GM23338 (cell line): Measurements from ENCODE around the gene ATG9A. TPM values are rescaled to one million over a fixed set of nuclear protein-coding genes. Genes with fewer than 3 reads are reported as not detected.

Experiments
- ATAC-seq: fragments of 200-7000 bp; cut with Tn5 transposase; 3 replicates; pipeline ENCODE4 v1.9.1; 2020
- DNase-seq: peaks from one replicate; pipeline ENCODE4 v3.0.0-alpha.2; 2015; ENCODE audit warnings: low spot score
- H2AFZ ChIP-seq: fragments of 200-600 bp; sonication (generic); 2 replicates; pipeline ENCODE4 v1.8.0; 2016; ENCODE audit warnings: antibody characterized with exemption, mild to moderate bottlenecking, moderate library complexity
- H3F3A ChIP-seq: fragments of 200-600 bp; sonication (generic); replicated peaks from 2 replicates; pipeline ENCODE4 v1.8.0; 2017; ENCODE audit warnings: antibody characterized with exemption, mixed run types, low read depth
- H3K27ac ChIP-seq: fragments of 200-600 bp; sonication (generic); 2 replicates; pipeline ENCODE4 v1.6.1; 2016; ENCODE audit warnings: low read depth
- H3K27me3 ChIP-seq: fragments of 200-600 bp; sonication (generic); 2 replicates; pipeline ENCODE4 v1.8.0; 2016; ENCODE audit warnings: mild to moderate bottlenecking, mixed run types, moderate library complexity; ENCODE audit not compliant: insufficient read depth
- H3K36me3 ChIP-seq: fragments of 200-600 bp; sonication (generic); 2 replicates; pipeline ENCODE4 v1.8.0; 2016; ENCODE audit warnings: mild to moderate bottlenecking; ENCODE audit not compliant: insufficient read depth
- H3K4me1 ChIP-seq: fragments of 200-600 bp; sonication (generic); 2 replicates; pipeline ENCODE4 v1.8.0; 2016; ENCODE audit warnings: mild to moderate bottlenecking, moderate library complexity; ENCODE audit not compliant: insufficient read depth
- H3K4me2 ChIP-seq: fragments of 200-600 bp; sonication (generic); 2 replicates; pipeline ENCODE4 v1.7.1; 2017; ENCODE audit warnings: mixed run types
- H3K4me3 ChIP-seq: fragments of 200-600 bp; sonication (generic); 2 replicates; pipeline ENCODE4 v1.6.1; 2016; ENCODE audit warnings: mixed run types
- H3K79me2 ChIP-seq: fragments of 200-600 bp; sonication (generic); replicated peaks from 2 replicates; pipeline ENCODE4 v1.8.0; 2017; ENCODE audit warnings: mild to moderate bottlenecking; ENCODE audit not compliant: insufficient read depth
- H3K9me2 ChIP-seq: fragments of 200-600 bp; sonication (generic); 2 replicates; pipeline ENCODE4 v1.8.0; 2017; ENCODE audit not compliant: insufficient read depth
- H4K20me1 ChIP-seq: fragments of 200-600 bp; sonication (generic); replicated peaks from 2 replicates; pipeline ENCODE4 v1.8.0; 2017; ENCODE audit warnings: mild to moderate bottlenecking; ENCODE audit not compliant: insufficient read depth
- H3K27ac Mint-ChIP-seq: 2 replicates; pipeline ENCODE4 v1.8.0; 2020; ENCODE audit warnings: inconsistent platforms, mild to moderate bottlenecking, moderate library complexity, mixed read lengths
- H3K27me3 Mint-ChIP-seq: 3 replicates; pipeline ENCODE4 v1.8.0; 2022; ENCODE audit warnings: low read depth, mild to moderate bottlenecking, moderate library complexity, mixed read lengths, inconsistent platforms; ENCODE audit not compliant: insufficient read depth, poor library complexity
- H3K36me3 Mint-ChIP-seq: 3 replicates; pipeline ENCODE4 v1.8.0; 2021; ENCODE audit warnings: low read depth, mild to moderate bottlenecking, inconsistent platforms, moderate library complexity, mixed read lengths
- H3K4me1 Mint-ChIP-seq: 3 replicates; pipeline ENCODE4 v1.8.0; 2020; ENCODE audit warnings: mild to moderate bottlenecking, inconsistent platforms, mixed read lengths
- H3K4me3 Mint-ChIP-seq: 3 replicates; pipeline ENCODE4 v1.8.0; 2021; ENCODE audit warnings: moderate library complexity, mild to moderate bottlenecking, inconsistent platforms, mixed read lengths
- H3K9me3 Mint-ChIP-seq: 3 replicates; pipeline ENCODE4 v1.8.0; 2020; ENCODE audit warnings: moderate library complexity, mild to moderate bottlenecking, inconsistent platforms, mixed read lengths
- CREB1 ChIP-seq: fragments of 250-450 bp; sonication (Bioruptor Pico); IDR thresholded peaks from 2 replicates; pipeline ENCODE4 v1.5.0; 2020; ENCODE audit warnings: low read depth, mild to moderate bottlenecking, moderate library complexity
- CTCF ChIP-seq, 2 experiments: fragments of 200-600 bp in 1 of 2; sonication (generic) in 1 of 2; conservative IDR thresholded peaks; 2 replicates each; pipeline versions ENCODE4 v1.5.1 to v1.6.1; 2016 to 2017; ENCODE audit warnings: antibody characterized with exemption in 2 of 2, low read depth in 2 of 2, mild to moderate bottlenecking in 2 of 2, moderate library complexity in 1 of 2
- ETS1 ChIP-seq: IDR thresholded peaks from 2 replicates; pipeline ENCODE4 v1.6.1; 2016; ENCODE audit warnings: antibody characterized with exemption
- EZH2 ChIP-seq: fragments of 200-600 bp; sonication (generic); IDR thresholded peaks from one replicate; pipeline ENCODE4 v1.8.0; 2017; ENCODE audit warnings: antibody characterized with exemption, mild to moderate bottlenecking, low read depth; ENCODE audit not compliant: unreplicated experiment
- EZH2phosphoT487 ChIP-seq: fragments of 200-600 bp; sonication (generic); IDR thresholded peaks from one replicate; pipeline ENCODE4 v1.8.1; 2018; ENCODE audit warnings: antibody characterized with exemption; ENCODE audit not compliant: unreplicated experiment
- NANOG ChIP-seq: IDR thresholded peaks from 2 replicates; pipeline ENCODE4 v1.6.1; 2016; ENCODE audit warnings: antibody characterized with exemption, borderline replicate concordance
- POLR2AphosphoS5 ChIP-seq: IDR thresholded peaks from 2 replicates; pipeline ENCODE4 v1.6.1; 2016; ENCODE audit warnings: antibody characterized with exemption, low read depth
- STAT1 ChIP-seq: IDR thresholded peaks from one replicate; pipeline ENCODE4 v1.6.1; 2016; ENCODE audit warnings: antibody characterized with exemption; ENCODE audit not compliant: unreplicated experiment
- ZNF114 ChIP-seq: fragments of 250-450 bp; sonication (Bioruptor Pico); IDR thresholded peaks from 2 replicates; pipeline ENCODE4 v1.5.0; 2020; ENCODE audit warnings: mild to moderate bottlenecking, moderate library complexity
- ZNF331 ChIP-seq: fragments of 250-450 bp; sonication (Bioruptor Pico); IDR thresholded peaks from 2 replicates; pipeline ENCODE4 v1.5.0; 2020; ENCODE audit warnings: low read depth, mild to moderate bottlenecking, moderate library complexity
- ZNF462 ChIP-seq: fragments of 250-450 bp; sonication (Bioruptor Pico); IDR thresholded peaks from 2 replicates; pipeline ENCODE4 v1.5.0; 2020; ENCODE audit warnings: mild to moderate bottlenecking, moderate library complexity
- polyA plus RNA-seq: library from polyadenylated mRNA; unstranded; fragments of >200 nt; fragmentation: Nextera tagmentation; extraction: Ambion mirVana; gene quantifications from 2 replicates; pipeline ENCODE4 v1.2.1, GENCODE V29; 2016
- total RNA-seq: library from RNA; depleted of rRNA; stranded (reverse); fragments of >200 nt; shearing (Covaris generic); gene quantifications from 2 replicates; pipeline ENCODE4 v1.2.3, GENCODE V29; 2014
- TF ChIP-seq, protein P1 (sequence below): IDR thresholded peaks from one replicate; pipeline ENCODE4 v1.6.1; 2018; ENCODE audit warnings: antibody characterized with exemption; ENCODE audit not compliant: unreplicated experiment

ATG9A gene
- total and polyA plus RNA-seq, 2 experiments from 2014 or later = 20.7 to 54.2 TPM

DNA sequence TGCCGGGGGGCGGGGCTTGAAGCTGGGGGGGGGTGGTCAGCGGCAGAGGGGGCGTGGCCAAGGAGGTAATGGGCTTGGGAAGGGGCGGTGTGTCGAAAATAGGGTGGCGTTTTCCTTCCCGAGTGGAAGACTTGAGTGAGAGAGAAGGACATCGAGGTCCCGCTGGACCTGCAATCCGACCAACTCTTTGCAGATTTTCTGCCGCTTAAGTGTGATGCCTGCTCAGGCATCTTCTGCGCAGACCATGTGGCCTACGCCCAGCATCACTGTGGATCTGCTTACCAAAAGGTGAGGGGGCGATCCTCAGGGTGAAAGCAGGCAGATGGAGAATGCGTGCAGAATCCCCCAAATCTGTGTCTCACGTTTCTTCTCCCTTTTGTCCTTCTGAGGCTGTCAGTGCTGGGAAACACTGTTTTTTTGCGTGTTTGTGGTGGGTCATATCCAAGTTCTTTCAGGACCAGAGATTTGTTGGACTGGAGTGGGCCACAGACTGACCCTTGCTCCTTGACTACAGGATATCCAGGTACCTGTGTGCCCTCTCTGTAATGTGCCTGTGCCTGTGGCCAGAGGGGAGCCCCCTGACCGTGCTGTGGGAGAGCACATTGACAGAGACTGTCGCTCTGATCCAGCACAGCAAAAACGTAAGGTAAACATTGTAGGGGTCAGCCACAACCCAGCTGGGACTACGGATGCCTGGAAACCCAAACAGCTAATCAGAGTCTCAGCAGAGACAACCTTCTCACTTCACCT, 22.1 kb downstream of the ATG9A start:
- Histone ChIP-seq H3K27me3 (no peaks in the 10 kb centered on the region), H3K4me3 (peak overlapping the region; percentile 84), H3K79me2 (no peaks in the 10 kb centered on the region), H3K36me3 (no peaks in the 10 kb centered on the region; the same call in 1 of the 2 replicates), H3K9me2 (no peaks in the 10 kb centered on the region), H3K27ac (no peak overlapping the region; the same call in 1 of the 2 replicates), H4K20me1 (no peaks in the 10 kb centered on the region; the same call in 1 of the 2 replicates), H2AFZ (no peak overlapping the region; the same call in 1 of the 2 replicates), H3F3A (peaks cover 15% of the 10 kb centered on the region; the same call in 1 of the 2 replicates), H3K4me1 (peaks cover 15% of the 10 kb centered on the region), H3K4me2 (peak overlapping the region; percentile 96)
- H3K27me3 Mint-ChIP-seq = peaks cover 13% of the 10 kb centered on the region
- H3K36me3 Mint-ChIP-seq = peaks cover 33% of the 10 kb centered on the region
- H3K4me3 Mint-ChIP-seq = peak overlapping the region; percentile 88
- ATAC-seq (peak; percentile 30), DNase-seq (no peak)
- H3K9me3 Mint-ChIP-seq = peaks cover 2% of the 10 kb centered on the region; the same call in 1 of the 3 replicates
- peaks cover 13% of the 10 kb centered on the region; the same call in 2 of the 3 replicates for H3K4me1 Mint-ChIP-seq
- no peak overlapping the region; the same call in 1 of the 2 replicates for H3K27ac Mint-ChIP-seq
- no peak for TF ChIP-seq ZNF462
- TF ChIP-seq CREB1 = no peak
- TF ChIP-seq NANOG = no peak
- TF ChIP-seq EZH2phosphoT487 = no peak
- no peak for TF ChIP-seq EZH2
- TF ChIP-seq ZNF114 = no peak
- no peak for TF ChIP-seq ETS1
- no peak for TF ChIP-seq STAT1
- TF ChIP-seq, protein P1, sequence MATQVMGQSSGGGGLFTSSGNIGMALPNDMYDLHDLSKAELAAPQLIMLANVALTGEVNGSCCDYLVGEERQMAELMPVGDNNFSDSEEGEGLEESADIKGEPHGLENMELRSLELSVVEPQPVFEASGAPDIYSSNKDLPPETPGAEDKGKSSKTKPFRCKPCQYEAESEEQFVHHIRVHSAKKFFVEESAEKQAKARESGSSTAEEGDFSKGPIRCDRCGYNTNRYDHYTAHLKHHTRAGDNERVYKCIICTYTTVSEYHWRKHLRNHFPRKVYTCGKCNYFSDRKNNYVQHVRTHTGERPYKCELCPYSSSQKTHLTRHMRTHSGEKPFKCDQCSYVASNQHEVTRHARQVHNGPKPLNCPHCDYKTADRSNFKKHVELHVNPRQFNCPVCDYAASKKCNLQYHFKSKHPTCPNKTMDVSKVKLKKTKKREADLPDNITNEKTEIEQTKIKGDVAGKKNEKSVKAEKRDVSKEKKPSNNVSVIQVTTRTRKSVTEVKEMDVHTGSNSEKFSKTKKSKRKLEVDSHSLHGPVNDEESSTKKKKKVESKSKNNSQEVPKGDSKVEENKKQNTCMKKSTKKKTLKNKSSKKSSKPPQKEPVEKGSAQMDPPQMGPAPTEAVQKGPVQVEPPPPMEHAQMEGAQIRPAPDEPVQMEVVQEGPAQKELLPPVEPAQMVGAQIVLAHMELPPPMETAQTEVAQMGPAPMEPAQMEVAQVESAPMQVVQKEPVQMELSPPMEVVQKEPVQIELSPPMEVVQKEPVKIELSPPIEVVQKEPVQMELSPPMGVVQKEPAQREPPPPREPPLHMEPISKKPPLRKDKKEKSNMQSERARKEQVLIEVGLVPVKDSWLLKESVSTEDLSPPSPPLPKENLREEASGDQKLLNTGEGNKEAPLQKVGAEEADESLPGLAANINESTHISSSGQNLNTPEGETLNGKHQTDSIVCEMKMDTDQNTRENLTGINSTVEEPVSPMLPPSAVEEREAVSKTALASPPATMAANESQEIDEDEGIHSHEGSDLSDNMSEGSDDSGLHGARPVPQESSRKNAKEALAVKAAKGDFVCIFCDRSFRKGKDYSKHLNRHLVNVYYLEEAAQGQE = no peak
- no peak for TF ChIP-seq CTCF (conservative IDR thresholded peaks at IDR 0.05; ENCODE audit: low read depth in 2 of 2)
- no peak for TF ChIP-seq POLR2AphosphoS5
- no peak for TF ChIP-seq ZNF331 (CRISPR knock-in tag)
